ENCODE data around the gene SFT2D1.

Gene SFT2D1

DNA sequence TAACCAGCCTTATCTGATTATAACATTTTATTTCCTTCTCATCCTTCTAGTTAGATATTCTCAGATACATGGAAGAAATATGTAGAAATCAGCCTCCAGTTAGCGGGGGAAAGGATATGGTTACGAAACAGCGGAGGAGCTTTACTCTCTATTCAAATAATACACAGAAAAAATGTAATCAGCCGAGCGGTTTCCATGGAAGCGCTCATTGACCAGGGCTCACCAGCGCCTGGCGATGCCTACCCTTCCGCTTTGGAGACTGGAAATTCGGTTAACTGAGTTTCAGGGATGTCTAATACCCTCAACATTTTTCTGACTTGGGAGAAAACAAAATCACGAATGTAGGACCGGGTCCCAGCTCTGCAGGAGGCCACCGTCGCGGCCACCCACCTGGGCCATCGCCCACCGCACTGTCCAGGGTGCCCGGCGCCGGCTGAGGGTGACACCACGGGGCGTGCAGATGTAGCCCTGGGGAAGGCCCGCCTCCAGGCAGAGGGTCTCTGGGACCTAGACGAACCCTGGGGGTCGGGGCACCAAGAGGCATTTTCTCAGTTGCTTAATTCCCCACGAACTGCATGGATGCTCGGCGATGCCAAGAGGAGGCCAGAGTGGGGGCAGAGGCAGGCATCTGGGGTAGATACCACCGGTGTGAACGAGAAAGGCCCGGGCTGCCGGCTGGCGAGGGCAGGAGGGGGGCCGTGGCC is 35.8 kb downstream of the SFT2D1 start:
- DNase-seq, result no peak

DNA sequence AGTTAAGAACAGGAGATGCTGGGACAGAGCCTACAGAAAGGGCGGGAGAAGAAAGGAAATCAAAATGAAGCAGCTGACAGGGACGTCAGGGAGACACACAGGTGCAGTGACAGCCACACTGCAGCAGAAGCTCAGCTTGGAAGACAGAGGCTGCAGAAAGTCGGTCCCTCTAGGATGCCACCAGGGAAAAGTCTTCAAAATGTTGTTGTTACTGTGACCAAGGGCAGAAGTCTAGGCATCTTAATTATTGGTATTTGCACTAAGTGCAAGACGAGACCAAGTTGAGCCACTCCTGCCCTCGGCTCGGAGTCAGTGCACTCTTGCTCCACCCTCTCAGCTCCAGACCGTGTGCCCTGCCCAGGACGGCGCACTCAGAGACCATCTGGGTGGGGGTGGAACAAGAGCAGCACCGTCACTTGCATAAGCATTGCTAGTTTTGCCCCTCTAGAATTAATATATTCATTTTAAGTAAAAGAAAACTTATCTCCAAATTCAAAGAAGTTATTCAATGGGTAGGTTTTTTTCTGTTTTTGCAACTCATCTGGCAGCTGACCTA is 36.7 kb downstream of the SFT2D1 start:
- no peak for DNase-seq

DNA sequence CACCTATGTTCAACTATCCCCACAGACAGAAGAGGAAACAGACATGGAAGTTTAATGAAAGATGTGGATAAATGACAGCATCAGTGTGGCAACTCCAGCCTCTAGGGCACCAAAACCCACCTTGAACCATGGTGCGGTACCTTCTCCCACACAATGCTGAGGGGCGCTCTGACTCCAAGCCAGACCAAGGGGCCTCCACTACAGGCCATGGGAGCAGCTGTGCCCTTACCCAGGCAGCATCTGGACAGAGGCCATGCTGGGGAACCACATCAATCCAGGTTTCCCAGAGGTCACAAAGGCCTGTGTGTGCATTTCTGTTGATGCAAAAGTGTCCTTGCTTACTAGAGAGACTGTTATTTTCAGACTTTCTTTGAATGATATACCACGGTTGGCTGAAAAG is 38.2 kb downstream of the SFT2D1 start:
- DNase-seq, result no peak

DNA sequence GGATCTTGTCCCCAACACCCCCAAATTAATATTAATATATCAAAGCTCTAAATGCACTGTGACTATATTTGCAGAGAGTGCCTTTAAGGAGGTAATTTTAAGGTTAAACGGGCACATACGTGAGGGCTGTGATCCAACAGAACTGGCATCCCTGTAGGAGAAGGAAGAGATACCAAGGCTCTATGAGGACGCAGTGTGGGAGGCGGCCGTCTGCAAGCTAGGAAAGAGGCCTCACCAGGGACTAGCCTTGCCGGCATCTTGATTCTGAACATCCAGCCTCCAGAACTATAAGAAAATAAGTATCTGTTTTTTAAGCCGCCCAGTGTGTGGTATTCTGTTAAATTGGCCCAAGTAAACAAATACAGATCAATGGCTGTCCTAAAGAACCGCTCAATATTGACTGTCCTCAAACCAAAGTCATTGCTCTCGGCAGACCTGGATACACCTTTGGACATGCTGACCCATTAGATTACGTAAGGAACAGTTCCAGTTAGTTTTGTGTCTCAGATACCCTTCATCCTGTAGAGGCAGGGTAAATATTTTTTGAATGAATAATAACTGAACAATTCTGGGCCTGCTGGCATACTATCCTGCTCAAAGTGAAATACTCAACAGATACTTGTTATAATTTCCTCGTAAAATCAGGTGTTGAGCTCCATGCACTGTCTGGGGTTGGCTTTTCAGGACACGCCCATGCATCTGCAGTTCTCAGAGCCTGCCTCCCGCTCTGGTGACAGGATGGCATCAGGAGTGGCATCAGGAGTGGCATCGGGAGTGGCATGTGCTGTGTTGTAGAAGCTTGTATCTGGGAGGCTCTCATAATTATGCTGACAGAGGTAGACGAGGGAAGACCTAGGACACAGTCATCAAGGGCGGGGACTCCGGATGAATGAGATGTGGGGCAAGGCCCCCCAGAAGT is 40.5 kb downstream of the SFT2D1 start:
- DNase-seq, result no peak

DNA sequence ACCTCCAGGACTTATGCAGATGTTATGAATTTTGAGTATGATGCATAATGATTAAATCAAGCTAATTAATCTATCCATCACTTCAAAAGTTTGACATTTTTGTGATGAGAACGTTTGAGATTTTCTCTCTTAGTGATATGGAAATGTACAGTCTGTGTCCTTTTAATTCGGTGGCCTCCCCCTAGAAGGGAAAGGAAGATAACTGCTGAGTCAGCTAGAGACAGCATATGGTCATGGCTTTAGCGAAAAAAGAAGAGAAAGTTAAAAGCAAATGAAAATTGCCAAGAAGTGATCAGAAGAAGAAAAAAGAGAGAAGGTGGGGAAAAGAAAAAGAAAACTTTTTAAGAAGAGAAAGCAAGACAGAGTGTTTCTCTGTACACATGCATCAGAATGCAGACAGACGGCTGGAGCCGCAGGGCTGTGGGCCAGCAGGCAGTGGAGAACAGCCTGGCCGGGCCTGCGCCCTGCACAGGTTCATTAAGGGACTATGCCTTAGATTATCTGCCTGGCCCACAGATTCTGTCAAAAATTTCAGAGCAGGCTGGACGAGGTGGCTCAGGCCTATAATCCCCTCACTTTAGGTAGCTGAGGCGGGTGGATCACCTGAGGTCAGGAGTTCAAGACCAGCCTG is 41.9 kb downstream of the SFT2D1 start:
- DNase-seq, result no peak

DNA sequence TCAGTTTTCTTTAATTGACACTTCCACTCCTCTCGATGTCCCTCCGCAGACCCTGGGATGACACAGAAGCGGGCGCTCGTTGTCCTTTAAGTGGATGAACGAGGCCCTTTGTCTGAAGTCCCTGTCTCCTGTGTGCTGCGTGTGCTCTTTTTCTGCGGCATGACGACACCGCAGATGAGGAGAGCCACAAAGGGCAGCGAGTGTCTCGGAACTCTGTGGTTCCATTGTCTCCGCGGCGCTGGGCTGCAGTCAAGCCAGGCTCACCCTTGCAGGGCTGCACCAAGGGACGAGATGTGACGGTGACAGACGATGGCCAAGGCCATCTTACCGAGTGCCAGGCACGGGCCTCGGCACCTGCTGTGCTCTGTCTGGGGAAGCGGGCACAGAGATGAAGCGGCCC is 44.7 kb downstream of the SFT2D1 start:
- DNase-seq, result no peak

DNA sequence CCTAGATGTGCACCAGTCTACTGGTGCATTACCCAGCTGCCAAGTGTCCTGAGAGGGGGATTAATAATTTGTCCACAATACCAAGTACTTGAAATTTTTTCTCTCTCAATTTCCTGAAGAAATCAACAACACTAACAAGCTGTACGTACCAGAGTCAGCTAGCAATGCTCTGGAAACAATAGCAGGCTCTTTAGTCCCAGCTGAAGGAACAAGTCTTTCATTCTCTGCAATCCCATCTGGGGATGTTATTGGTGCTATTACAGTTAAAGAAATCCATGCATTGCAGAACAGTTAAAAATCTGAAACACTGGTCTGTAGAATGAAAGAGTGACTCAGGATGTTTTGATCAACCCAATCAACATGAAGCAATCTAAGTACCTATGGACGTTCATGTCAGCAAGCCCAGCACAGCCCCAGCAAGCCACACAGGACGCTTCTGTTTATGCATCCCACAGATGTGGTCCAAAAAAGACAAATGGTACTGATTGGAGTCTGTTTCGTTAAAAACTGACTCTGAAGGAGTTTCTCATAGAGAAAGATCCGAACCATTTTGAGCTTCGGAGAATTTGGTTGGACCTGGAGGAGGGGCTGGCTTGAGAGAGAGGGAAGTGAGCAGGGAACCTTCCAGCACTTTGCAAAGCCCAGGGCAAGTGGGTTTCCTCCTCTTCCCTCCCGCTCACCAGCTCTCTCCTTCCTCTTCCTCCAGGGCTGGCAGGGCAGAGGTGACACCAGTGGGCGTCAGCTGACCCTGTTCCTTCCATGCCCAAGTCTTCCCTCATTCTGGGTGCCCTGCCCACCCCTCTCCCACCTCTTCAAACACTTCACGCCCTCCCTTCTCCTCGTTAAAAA is 46.1 kb downstream of the SFT2D1 start:
- no peak for DNase-seq

DNA sequence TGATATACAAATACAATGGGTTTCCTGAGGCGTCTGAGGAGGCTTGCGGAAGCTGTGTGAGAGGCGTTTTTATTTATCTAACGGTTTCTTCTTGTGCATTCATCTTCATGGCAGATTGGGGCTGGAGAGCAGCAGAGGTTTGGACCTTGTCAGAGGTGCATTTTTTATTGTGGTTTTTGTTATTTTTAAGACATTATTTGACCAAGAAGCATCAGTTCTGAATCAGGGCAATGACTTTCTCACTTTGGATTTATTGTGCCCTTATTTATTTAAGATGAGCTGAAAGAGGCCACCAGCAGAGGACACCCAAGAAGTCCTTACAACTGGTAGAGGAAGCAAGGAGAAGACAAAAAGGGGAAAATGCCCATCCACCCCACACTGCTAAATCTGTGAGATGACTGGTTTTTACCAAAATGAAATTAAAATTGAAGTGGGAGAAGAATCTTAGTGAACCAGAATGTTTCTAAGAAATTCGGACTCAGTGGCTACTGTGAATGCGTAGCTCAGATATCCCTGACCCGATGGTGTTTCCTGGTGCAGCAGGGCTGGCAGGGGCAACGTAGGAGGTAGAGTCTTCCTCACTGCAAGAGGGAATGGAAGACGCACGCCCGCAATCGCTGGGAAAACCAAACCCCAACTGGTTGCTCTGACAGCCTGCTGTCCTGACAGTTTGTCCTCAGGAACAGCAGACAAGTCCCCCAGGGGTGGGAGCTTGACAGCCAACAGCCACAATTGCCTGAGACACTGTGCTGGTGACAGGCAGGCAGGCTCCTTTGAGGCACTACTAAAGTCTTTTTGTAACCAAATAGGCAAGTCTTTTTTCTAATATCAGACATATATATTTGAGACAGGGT is 48.4 kb downstream of the SFT2D1 start:
- no peak for DNase-seq

DNA sequence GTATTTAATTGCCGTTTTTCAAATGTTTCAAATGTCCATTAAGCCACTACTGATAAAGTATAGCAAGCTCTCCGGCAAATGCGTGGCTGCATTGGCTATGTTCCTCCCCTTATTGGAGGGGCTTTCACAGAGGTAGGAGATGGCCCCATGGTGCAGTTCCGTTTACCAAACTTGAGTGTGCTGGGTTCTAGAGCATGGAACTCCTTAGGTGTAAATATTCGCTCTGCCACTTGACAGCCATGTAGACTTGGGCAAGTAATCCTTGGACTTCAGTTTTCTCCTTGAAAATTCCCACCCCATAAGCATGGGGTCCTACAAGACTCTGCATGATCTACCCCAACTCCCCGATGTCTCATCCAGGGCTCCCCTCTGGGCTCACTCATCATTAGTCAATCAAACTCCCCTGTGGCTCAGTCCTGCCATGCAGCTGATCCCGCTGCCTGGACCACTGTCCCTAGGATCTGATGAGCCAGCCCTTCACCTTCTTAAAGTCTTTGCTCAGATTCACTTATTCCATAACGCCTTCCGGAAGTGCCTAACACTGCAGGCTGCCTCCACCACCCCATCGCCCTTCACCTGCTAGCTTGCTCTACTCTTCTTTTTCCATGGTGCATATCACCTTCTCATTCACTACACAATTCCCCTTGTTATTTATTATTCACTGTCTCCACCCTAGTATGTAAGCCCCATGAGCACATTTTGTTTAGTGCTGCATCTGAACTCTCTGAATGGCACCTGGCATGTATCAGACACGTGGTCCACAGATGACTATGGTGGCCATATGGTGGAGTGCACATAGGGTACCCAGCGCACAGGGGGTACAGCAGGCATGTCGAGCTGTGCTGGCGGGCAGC is 52.9 kb downstream of the SFT2D1 start:
- DNase-seq, result no peak

DNA sequence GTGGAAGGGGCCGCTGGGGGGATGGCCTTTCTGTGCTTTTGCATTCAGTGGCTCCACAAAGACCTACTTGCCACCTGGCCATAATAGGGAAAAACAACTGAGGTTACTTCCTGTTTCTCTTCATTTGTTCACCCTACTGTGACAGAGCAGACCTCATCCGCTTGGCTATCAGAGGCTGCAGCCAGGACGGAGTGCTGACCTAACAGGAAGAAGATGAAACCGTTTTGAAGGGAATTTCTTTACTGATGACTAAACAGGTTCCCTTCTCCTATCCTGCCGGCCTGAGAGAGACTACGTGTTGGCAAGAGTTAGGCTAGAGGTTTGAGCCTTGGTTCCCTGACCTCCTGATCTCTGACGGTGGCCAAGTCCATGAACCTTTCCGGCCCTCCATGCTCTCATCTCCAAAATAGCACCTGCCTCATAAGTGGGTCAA is 55.5 kb downstream of the SFT2D1 start:
- DNase-seq, result no peak

DNA sequence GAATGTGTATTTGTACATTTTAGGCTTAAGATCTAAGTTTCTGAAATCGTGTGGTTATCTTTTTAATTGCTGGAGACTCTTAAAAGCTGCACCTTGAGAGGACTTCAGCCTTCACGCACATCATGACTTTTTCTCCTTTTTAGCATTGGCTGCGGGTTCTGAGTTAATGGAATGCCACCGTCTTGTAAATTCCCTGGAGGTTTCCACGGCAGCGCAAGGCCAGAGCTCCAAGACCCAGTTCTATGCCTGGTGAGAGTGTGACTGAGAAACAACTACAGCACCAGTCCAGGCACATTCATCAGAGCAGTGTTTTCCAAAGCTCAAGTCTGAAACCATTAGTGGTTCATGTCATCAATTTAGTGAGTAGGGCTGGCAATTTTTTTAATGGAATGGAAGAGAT is 57.1 kb downstream of the SFT2D1 start:
- no peak for DNase-seq

DNA sequence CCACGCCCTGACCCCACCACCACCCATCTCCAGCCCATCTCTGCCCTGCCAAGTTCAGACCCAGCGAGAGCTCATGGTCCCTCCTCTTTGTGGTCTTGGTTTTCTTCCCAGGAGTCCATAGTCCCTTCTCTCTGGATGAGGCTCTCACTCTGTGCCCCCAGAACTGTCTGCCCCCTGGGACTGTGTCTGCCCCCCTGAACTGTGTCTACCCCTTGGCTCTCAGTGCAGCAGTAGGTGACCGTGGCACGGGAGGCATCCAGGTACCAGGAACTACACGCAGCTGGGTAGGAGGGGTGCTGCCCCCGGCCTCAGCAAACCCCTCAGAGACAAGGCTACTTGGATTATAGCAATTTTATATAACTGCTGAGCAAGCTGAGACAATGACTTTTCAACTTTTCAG is 57.7 kb downstream of the SFT2D1 start:
- DNase-seq, result no peak

DNA sequence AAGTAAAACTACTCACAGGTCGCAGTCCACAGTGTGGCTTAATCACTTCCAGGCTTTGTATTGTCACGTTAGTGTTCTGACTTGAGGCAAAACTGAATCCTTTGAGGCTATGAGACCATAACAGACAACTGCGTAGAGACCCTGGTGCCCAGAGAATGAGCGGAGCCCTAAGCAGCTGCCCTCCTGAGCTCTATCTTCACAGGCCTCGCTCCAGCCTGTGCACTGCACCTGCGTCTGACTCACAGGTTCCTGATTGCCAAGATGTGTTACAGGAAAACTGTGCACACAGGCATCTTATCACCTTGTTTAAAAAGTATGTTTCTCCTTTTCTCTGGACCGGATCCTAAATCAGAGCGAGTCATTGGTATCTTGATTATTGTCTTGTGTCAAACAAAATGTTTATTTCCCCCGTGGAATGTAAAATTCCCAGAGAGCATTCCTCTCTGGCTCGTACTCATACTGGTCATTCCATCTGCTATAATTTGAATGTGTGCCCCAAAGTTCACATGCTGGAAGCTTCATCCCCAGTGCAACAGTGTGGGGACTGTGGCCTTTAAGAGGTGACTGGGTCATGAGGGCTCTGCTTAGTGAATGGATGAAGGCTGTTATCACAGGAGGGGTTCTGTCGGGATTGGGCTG is 59.8 kb downstream of the SFT2D1 start:
- no peak for DNase-seq

DNA sequence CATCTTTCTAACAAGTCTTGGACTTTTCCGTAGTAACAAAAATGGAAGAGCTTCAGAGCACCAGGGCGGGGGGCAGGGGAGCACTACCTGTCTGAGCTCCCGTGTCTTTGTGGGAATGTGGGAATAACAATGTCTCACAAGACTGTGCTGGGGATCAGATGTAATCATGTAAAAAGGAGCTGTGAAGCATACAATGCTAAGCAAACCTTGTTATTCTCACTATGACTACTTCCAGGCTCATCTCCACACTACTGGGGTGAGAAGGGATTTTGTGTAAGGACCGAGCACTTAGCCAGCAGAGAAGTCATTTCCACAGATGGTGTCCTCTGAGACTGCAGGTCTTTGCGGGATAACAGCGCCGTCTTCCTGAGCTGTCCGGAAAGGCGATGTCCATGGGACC is 61.2 kb downstream of the SFT2D1 start:
- DNase-seq, result no peak

DNA sequence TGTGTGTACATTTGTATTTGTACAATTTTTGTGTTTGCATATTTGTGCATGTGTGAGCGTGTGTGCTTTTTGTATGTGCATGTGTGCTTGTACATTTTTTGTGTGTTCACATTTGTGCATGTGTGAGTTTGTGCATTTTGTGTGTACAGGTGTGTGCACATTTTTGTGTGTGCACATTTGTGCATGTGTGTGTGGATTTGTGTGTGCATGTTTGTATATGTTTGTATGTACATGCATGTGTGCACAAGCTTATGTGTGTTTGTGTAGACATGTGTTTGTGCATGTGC is 63.0 kb downstream of the SFT2D1 start:
- DNase-seq, result no peak

DNA sequence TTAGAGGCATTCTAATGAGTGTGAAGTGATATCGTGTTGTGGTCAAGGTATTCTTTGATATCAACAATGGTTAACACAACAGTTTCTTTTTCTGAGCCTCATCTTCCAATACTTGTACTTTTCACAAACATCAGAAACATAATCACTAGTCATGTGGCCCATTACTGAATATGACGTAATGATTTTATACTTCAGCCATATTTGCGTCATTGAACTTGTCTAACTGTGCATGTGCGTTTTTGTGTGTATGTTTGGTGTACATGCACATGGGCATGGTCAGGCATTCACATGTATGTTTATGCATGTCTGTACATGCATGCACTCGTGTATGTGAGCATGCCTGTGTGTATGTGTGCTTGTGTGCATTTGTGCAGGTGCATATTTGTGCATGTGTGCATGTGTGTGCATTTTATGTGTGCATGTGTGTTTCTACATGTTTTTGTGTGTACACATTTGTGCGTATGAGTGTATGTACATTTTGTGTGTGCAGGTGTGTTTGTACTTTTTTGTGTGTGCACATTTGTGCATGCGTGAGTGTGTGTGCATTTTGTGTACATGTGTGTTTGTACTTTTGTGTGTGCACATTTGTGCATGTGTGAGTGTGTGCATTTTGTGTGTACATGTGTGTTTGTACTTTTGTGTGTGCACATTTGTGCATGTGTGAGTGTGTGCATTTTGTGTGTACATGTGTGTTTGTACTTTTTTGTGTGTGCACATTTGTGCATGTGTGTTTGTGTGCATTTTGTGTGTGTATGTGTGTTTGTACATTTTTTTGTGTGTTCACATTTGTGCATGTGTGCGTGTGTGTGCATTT is 63.6 kb downstream of the SFT2D1 start:
- no peak for DNase-seq

DNA sequence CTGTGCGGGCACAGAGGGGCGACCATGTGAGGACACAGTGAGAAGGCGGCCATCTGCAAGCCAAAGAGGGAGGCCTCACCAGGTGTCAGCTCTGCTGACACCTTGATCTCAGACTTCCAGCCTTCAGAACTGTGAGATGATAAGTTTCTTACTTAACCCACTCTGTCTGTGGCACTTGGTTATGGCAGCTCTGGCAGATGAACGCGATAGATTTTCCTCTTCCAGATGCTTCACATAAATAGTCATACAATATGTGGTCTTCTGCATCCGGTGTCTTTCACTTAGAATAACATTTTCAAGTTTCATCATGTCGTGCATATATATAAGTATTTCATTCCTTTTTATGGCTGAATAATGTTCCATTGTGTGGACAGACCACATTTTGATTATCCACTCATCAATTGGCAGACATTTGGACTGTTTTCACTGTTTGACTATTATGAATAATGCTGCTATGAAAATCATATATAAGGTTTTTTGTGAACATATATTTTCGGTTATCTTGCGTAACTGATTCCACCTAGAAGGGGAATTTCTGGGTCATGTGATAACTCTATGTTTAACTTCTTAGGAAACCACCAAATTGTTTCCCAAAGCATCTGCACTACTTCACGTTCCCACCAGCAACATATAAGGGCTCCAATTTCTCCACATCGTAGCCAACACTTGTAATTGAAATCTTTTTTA is 64.3 kb downstream of the SFT2D1 start:
- no peak for DNase-seq

DNA sequence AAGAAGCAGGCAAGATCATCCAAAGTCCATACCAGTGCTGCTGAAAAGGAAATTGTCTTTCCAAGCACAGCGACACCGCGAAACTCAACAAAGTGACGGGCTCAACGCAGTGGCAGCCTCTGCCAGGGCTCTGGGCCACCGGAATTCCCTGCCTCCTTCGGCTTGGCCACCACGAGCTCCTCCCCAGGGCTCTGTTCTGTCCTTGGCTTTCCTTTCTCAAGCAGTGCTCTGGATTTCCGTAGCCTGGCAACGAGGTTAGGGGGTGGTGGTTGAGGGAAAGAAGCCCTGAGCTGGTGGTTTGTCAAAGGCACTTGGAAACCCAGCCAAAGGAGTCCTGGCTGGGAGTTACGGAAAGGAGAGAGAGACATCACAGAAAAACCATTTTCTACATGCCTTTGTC is 65.3 kb downstream of the SFT2D1 start:
- no peak for DNase-seq

All from fibroblast of skin of abdomen (primary cell).